HK-2 (cell line): Measurements from ENCODE around the gene GALNT16.
"Not testable (repeated sequence)": the region's sequence is repeated elsewhere in the genome, so short reads cannot be mapped to it uniquely, and the experiment has no call there.

Experiments
- DNase-seq: peaks from one replicate; pipeline ENCODE4 v3.0.0-alpha.2; 2018; ENCODE audit not compliant: unreplicated experiment

The GALNT16 gene

GRCh38 chr14:69260190-69260860 lies 367 bp downstream of the GALNT16 start:
- DNase-seq, result no peak

- DNase-seq, result no peak
Measured at GRCh38 chr14:69260861-69261564, 1.1 kb downstream of the GALNT16 start.

- no peak for DNase-seq
Measured at GRCh38 chr14:69261761-69262331, 1.9 kb downstream of the GALNT16 start.

GRCh38 chr14:69262516-69262915 lies 2.6 kb downstream of the GALNT16 start:
- DNase-seq, result no peak

GRCh38 chr14:69263364-69263763 lies 3.4 kb downstream of the GALNT16 start:
- no peak for DNase-seq

GRCh38 chr14:69263771-69264170 lies 3.8 kb downstream of the GALNT16 start:
- DNase-seq, result no peak

- no peak for DNase-seq
Measured at GRCh38 chr14:69266572-69267345, 6.8 kb downstream of the GALNT16 start.

- no peak for DNase-seq
Measured at GRCh38 chr14:69267492-69267891, 7.5 kb downstream of the GALNT16 start.

- DNase-seq, result no peak
Measured at GRCh38 chr14:69268223-69268622, 8.3 kb downstream of the GALNT16 start.

- DNase-seq, result no peak
Measured at GRCh38 chr14:69268763-69269162, 8.8 kb downstream of the GALNT16 start.

- DNase-seq, result no peak
Measured at GRCh38 chr14:69269381-69269780, 9.4 kb downstream of the GALNT16 start.

GRCh38 chr14:69270097-69270496 lies 10.1 kb downstream of the GALNT16 start:
- DNase-seq, result no peak

GRCh38 chr14:69270795-69271708 lies 11.1 kb downstream of the GALNT16 start:
- peak; percentile 35 for DNase-seq

- no peak for DNase-seq
Measured at GRCh38 chr14:69274321-69274720, 14.4 kb downstream of the GALNT16 start.

GRCh38 chr14:69275331-69275730 lies 15.4 kb downstream of the GALNT16 start:
- DNase-seq, result no peak

- not testable (repeated sequence) for DNase-seq
Measured at GRCh38 chr14:69277356-69277755, 17.4 kb downstream of the GALNT16 start.

- no peak for DNase-seq
Measured at GRCh38 chr14:69280746-69281291, 20.9 kb downstream of the GALNT16 start.

- no peak for DNase-seq
Measured at GRCh38 chr14:69281450-69282169, 21.7 kb downstream of the GALNT16 start.

- no peak for DNase-seq
Measured at GRCh38 chr14:69282448-69282847, 22.5 kb downstream of the GALNT16 start.

- DNase-seq, result no peak
Measured at GRCh38 chr14:69284170-69284569, 24.2 kb downstream of the GALNT16 start.
